Measurements from ENCODE around the gene RTL10.

GRCh38 chr22:19892257-19892879, 37.7 kb upstream of the RTL10 start:
- TF ChIP-seq EZH2 (IDR thresholded peaks at IDR 0.05; ENCODE audit: borderline replicate concordance) (no peak), CTCF (IDR thresholded peaks at IDR 0.05; ENCODE audit: poor library complexity) (no peak)
